ENCODE data around the gene SLC38A8.

- TF ChIP-seq, protein P1, sequence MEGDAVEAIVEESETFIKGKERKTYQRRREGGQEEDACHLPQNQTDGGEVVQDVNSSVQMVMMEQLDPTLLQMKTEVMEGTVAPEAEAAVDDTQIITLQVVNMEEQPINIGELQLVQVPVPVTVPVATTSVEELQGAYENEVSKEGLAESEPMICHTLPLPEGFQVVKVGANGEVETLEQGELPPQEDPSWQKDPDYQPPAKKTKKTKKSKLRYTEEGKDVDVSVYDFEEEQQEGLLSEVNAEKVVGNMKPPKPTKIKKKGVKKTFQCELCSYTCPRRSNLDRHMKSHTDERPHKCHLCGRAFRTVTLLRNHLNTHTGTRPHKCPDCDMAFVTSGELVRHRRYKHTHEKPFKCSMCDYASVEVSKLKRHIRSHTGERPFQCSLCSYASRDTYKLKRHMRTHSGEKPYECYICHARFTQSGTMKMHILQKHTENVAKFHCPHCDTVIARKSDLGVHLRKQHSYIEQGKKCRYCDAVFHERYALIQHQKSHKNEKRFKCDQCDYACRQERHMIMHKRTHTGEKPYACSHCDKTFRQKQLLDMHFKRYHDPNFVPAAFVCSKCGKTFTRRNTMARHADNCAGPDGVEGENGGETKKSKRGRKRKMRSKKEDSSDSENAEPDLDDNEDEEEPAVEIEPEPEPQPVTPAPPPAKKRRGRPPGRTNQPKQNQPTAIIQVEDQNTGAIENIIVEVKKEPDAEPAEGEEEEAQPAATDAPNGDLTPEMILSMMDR (conservative IDR thresholded peaks at IDR 0.05; ENCODE audit: low read length): no peak
- TF ChIP-seq EZH2phosphoT487 (IDR thresholded peaks at IDR 0.05; ENCODE audit: borderline replicate concordance, low read depth, low read length): no peak
Observed at GRCh38 chr16:83965444-83966152, 77.0 kb downstream of the SLC38A8 start.

All from OCI-LY7 (cell line).